DMS114 treated with DMSO at 0.1 percent for 48 hours (cell line): Measurements from ENCODE around the gene APP.

Source experiments
- DNase-seq: peaks from one replicate; lab custom pipeline; 2025; ENCODE audit not compliant: unreplicated experiment; lab: John Stamatoyannopoulos, UW

APP gene

DNA sequence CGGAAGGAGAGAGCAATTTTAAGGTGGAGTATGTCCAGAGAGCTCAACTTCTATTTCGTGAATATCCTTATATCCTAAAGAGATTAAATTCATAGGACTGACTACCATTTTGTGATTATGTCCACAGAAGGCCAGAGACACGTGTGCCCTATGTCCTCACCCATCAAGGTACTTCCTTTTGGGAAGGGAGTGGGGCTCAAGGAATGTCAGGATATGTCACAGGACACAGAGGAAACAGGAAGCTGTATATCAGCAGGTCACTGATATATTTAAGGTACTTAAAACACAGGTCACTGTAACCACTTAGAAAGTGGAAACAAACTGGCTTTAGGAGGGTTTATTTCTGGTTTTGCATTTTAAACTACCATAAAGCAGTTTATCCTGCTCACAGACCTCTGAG is 184.6 kb downstream of the APP start:
- no peak for DNase-seq

DNA sequence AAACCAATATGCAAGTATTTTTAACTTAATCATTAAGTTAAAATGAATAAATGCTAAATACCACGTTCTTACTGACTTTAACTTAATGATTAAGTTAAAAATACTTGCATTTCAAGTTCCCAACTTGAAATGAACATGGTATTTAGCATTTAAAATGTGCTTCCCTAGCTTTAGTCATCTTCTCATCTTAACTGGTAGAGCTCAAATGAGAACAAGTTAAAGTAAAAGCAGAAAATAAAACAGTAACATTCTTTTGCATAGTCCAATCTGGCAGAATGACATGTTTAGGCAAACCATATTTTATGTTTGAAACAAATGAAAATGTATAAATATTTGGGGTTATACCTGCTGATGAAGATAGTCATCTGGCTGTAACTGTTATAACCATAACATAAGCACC is 186.0 kb downstream of the APP start:
- no peak for DNase-seq

DNA sequence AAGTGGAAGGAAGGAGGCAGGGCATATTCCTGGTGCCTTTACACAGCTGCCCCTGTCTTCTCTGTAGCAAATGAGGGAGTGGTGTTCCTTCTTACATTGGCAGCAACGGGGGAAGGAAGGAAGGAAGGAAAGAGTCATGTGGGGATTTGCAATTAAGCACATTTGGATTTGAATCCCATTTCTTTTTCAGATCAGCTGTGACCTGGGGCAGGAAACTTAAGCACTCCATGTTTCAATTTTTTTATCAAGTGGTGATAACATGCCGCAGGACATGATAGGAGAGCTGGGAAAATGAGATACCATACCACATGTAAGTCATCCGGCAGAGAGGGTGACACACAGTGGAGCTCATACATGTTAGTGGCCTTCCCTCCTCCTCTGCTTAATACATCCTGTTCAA is 186.8 kb downstream of the APP start:
- no peak for DNase-seq

DNA sequence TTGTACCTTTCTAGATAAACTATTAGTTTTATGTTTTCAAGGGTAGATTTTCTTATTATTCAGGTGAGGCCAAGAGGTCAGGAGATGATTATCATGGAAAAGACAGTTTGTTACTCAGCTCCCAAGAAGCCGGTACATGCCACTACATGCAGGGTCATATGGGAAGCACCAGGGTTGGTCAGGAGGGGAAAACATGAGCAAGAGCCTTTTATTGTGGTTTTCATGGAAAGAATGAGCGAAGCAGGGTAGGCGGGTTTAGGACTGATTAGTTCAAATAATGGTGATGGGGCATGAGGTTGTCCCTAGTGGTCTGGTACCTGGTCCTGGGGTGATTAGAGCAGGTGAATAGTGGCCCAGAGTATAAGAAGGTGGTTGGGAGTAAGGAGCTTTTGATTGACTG is 189.9 kb downstream of the APP start:
- DNase-seq: no peak

DNA sequence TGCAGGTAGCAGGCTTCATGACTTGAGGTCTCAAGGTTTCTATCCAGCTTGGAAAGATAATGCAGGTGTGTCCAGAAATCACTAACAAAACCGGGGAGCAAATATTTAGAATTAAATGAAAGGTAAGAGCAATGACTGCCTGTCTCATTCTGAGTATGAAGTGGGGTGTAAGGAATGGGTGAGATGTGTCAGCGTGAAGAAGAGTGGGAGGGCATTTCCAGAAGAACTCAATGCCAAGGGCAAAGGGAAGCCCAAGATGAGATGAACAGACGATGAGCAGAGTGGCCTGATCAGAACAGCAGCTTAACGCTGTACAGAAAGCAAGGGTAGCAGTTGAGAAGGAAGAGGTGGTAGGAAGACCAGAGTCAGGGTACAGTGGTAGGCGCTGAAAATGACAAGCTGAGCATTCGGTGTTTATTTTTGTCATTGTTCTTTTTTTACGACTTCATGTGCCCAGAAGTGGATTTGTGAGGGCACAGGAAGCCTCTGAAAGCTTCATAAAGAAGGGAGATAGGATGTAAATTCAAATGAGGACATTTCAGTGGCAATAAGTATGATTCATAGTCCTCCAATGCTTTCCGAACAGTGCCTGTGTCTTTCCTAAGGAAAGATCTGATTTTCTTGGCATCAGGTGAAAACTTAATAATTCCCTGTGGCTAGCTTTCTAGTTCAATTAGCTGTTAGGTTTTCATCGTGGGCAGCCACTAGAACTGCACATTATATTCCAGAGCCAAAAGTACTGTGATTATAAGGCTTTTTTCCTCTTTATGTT is 190.5 kb downstream of the APP start:
- DNase-seq: no peak

DNA sequence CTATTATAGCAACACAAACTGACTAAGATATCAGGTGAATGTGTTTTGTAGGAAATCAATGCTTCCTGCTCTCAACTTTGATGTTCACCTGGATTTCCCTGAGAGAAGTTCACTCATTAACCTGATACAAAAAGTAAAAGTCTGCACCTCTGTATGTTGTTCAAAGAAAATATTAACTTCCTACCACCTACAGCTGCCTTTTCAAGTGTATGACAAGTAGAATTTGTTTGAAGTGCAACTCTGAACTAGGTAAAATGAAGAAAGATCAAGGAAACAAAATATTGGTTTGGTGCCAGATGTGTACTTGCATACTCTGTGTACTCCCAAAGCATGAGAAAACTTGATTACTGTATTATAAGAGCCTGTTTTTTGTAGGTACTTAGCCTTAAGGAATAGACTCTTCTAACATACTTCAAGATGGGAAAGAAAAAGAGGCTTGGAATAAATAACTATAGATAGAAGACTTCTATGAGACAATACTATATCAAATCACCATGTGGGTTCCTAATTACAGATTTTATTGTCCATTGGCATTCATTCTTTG is 193.4 kb downstream of the APP start:
- no peak for DNase-seq

DNA sequence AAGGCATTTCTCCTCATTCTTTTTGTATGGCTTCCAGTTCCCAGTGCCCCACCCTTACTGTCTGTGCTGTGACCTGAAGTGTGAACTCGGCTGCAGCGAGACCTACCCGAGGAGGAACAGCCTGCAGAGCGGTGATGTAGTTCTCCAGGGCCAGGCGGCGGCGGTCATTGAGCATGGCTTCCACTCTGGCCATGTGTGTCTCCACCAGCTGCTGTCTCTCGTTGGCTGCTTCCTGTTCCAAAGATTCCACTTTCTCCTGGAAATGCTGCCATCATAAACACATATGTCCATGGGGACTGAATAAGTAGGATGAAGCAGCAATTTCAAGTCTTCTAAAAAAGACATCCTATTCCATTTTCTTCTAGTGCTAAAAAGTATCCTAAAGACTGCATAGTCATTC is 195.6 kb downstream of the APP start:
- no peak for DNase-seq

DNA sequence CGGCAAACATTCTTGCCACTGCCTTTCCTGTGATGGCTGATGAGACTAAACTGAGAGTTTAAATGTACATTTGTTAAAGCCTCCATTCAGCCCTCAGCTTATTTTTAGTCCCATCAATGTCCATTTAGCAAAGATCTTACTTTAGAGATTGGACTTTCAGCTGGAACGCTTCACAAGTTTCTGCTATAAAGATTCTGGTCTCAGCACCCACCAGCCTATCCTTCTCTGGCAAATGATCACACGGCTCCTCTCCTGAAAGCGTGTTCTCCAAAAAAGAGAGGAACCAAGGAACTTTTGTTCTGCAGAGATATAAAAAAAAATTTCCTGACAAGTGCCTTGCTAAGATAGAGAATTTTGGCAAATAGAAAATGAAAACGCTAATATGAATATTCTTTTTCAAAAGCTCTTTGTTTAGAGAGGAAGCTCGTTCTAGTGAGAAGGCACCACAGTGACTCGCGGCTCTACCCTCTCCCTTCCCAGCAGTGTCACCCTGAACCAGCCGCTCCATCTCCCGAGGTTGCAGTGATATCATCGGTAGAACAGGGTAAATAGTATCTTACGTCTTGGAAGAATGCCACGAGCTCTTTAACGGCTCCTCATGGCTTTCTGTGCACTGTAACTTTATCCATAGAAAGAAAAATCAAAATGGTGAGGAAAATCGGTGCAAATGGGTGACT is 200.2 kb downstream of the APP start:
- DNase-seq: no peak

DNA sequence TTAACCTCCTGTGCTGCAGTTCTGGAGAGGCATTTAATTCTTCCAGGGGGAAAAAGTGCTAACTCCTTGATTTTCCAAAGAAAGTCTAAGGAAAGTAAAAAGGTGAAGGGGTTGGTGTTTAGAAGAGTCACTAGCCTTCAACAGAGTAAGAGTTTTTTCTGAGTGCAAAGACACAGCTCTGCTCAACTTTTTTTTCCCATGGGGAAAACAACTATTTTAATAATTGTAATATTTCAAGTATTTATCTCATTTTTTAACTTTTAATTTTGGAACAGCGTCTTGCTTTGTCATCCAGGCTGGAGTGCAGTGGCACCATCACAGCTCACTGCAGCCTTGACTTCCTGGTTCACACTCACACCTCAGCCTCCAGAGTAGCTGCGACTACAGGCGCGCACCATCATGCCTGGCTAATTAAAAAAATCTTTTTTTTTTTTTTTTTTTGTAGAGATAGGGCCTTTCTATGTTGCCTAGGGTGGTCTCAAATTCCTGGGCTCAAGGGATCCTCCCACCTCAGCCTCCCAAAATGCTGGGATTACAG is 202.6 kb downstream of the APP start:
- DNase-seq: no peak

DNA sequence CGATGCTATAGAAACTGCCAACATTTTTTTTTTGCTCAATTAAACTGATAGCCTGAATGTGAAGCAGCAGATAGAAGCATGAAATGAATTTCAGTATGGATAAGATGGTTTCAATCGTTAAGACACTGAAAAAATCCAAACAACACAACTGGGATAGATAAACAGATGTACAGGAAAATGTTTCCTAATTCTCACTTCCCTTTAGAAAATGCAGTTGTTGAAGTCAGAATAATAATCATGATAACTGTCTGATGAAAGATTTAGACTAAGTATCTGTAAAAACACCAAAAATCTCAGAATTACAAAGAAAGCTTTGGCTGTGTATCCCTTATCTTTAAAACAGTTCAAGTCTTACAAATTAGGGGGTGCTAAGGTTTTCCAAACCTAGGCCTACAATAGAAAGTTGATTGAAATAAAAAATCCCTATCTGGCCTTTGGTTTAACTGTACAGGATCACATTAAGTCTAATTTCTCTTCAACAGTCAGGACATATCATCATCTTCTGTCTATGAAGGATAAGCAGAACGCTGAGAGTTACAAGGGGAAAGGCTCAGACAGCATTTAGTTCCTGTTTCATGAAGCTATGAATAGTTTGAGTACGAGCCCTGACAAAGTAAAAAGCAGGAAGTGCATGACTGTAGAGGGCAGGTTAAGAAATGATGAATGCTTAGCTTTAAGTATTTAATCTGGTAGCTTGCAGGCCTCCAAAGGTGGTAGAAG is 203.2 kb downstream of the APP start:
- DNase-seq: no peak

DNA sequence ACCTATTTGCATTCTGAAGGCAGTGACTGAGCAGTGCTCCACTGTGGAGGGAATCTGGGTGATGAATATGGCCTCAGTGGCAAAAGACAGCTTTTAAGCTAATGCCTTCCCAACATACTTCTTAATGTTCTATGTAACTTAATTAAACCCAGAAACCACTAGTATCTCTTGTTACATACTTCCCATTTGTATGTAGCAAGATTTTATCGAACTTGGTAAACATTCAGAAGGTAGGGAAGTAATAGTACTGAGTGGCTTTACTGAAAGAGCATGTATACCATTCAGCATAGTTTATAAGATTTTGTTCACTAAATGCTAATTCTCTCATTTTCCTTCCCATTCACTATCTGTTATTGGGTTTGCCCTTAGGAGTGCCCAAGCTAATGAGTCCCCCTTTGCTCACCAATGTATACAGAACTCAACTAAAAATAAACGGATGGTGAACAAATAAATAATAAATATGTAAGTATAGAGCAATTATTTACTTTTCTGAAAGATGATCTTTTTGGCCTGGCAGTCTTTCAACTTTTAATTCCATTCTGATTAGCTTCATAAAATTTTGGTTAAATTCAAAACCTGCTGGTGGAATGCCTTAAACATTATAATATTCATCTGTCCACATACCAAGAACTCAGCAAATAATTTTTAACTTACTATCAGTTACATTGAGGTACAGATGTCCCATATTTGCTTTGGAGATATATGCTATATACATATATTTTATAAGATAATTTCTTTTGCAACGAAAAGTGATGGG is 204.4 kb downstream of the APP start:
- DNase-seq: no peak

DNA sequence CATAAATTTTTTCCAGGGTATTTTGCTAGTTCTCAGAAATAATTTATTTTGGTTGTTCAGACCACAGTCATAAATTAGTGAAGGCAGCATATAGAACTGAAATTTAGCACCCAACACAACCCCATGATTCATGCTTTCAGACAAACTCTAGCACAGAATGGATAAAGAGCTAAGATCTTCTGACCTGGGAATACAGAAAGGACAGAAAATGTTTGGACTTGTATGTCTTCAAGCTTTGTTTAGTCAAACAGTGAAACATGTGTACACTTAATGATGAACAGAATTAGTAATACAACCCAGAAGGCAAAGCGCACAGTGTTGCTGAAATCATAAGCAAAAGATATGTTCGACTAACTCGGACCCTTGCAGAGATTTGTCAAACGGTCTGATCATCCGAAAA is 205.6 kb downstream of the APP start:
- no peak for DNase-seq

DNA sequence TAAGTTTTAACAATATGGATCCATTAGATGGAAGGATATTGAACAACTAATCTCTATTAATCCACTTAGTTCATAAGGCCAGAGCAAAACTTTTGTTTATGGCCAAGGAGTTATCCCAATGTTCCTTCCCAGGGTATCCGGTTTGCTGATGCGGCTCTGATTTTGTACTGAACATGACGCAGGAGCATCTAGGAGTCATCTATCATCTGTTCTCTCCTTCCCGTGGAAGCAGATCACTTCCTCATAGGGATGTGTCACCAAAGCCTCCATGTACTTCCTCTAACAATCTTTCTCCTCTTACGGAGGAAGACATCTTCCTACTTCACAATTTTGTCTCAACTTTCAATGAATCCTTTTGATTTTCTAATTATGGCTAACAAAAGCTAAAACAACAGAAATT is 206.6 kb downstream of the APP start:
- DNase-seq: no peak

DNA sequence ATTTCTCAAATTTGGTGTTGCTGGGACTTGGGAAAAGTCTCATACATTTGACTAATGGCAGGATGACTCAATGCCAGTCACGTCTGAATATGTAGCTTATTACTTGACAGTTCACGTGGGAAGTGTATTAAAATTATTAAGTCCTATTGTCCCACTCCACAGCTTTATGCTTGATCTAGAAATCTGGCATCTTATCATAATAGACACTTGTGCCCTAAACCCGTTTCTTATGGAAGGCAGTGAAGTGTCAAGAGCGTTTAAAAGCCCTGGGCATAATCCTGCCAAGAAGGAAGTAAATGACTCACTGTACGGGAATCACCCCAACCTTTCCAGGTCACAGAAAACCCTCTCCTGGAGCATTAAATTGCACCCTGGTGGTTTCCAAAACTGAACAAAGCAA is 207.4 kb downstream of the APP start:
- DNase-seq: no peak

DNA sequence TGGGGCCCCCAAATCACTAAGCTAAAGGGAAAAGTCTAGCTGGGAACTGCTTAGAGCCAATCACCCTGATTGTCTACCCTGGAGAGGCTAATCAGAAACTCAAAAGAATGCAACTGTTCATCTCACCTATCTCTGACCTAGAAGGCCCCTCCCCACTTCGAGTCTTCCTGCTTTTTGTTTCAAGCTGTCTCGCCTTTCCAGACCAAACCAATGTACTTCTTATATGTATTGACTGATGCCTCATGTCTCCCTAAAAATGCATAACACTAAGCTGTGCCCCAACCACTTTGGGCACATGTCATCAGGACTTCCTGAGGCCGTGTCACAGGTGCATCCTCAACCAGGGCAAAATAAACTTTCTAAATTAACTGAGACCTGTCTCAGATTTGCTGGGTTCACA is 209.5 kb downstream of the APP start:
- no peak for DNase-seq

DNA sequence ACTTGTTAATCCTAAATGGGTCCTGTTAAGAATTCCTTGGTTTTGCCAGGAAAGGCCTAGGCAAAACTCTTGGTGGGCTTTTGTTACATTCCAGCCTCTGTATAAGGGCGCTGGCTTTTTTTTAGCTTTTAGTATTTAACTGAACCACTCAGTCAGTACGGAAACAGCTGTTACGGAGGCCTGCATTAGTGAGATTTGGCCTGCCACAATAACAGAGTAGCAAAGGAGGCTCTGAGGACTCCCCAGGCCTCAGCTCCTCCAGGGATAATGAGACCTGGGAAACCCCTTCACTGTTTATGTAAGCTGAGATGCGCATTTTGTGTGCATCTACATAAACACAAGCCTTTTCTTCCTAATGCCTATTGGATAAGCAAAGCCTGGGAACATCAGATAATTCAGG is 210.2 kb downstream of the APP start:
- no peak for DNase-seq

DNA sequence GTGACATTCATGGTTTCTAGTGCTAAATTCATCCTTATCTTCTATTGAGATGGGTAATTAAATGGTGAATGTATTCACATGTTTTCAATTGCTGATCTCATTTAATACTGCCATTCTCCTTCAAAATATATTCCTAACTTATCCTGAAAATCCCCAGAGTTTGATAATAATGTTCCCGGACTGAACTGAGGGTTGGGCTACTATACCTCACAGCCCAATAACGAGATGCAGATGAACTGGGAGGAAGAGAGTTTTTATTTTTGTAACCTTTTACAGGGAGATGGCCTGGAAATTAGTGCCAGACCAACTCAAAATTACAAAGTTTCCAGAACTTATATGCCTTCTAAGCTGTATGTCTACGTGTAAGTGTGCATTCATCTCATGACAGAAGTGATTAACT is 210.8 kb downstream of the APP start:
- no peak for DNase-seq

DNA sequence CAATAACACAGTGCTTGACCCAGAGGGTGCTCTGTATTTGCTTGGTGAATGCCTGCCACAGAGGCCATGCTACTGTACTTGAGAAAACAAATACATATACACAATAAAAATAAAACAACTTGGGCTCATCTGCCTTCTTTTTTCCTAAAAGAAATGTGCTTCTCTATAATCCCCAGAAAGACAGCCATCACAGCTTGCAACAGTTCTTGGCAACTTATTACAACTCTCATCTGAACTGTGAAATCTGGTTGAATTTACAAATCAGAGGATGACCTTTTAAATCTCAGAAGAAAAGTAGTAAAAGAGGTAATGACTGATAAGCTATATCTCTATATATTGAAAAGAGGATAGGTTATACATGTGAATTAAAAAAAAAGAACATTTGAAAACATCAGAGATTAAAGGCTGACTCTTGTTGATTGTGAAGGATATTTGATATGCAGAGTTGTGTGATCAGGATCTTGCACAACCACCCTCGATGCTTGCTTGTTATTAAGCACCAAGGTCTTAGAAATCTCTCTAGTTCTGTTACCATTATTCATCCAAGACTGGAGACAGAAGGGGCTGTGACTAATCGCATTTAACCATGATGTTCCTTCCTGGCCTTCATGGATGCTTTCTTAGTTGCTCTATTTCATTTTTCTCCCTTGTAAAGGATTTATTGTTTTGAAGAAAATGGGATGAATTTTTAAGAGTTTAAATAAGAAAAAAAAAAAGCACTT is 213.4 kb downstream of the APP start:
- DNase-seq: no peak

DNA sequence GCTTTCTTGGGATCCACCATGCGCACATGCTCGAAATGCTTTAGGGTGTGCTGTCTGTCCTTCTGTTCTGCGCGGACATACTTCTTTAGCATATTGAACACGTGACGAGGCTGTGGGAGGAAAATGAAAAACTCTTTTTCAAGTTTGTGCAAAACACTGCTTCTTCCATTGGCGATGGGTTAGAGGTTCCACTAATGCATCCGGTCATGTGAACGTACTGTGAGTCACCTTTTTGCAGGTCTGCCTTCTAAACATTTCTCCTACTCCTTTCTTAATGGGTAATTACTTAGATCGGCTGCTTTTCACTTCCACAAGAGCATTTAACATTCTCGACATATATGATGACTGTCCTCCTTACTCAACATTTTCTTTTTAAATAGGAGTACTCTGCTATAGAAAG is 214.9 kb downstream of the APP start:
- no peak for DNase-seq

DNA sequence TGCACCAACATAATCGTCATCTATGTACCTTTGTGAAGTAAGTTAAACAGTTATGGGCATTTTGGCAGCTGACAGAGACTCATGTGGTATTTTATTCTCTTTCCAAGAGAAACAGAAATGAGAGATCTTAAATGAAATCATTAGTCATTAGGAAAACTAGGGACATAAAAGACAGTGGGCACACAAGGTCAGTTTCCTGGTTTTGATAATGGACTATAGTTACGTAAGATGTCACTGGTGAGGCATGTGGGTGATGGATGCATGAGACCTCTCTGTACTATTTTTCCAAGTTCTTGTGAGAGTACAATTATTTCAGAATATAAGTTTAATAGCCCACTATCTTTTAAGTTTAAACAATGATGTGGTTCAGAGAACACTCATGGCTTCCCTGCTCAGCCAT is 216.9 kb downstream of the APP start:
- no peak for DNase-seq
